ES-I3 (cell line): ENCODE measurements around the gene WWOX.

ENCODE experiments used
- H3K36me3 ChIP-seq: 2 replicates; pipeline ENCODE4 v1.6.1; 2013; ENCODE audit warnings: mild to moderate bottlenecking, low read length, control low read depth, moderate library complexity; ENCODE audit not compliant: insufficient read depth
- H3K4me1 ChIP-seq: 2 replicates; pipeline ENCODE4 v1.6.1; 2013; ENCODE audit warnings: mild to moderate bottlenecking, control low read depth, low read length; ENCODE audit not compliant: insufficient read depth
- H3K9ac ChIP-seq: 2 replicates; pipeline ENCODE4 v1.6.1; 2013; ENCODE audit warnings: low read depth, mild to moderate bottlenecking, low read length, moderate library complexity
- H3K9me3 ChIP-seq: 2 replicates; pipeline ENCODE4 v1.6.1; 2013; ENCODE audit warnings: mild to moderate bottlenecking, low read length, moderate library complexity; ENCODE audit not compliant: control insufficient read depth, insufficient read depth

The WWOX gene

GRCh38 chr16:78142788-78143187 lies 43.3 kb downstream of the WWOX start:
- Histone ChIP-seq H3K36me3 (no peaks in the 10 kb centered on the region), H3K9ac (no peak overlapping the region), H3K4me1 (no peaks in the 10 kb centered on the region), H3K9me3 (no peaks in the 10 kb centered on the region)

- Histone ChIP-seq H3K9ac (no peak overlapping the region), H3K9me3 (no peaks in the 10 kb centered on the region), H3K4me1 (no peaks in the 10 kb centered on the region), H3K36me3 (no peaks in the 10 kb centered on the region)
These were observed 47.4 kb downstream of the WWOX start for GRCh38 chr16:78146807-78147206.

GRCh38 chr16:78147911-78148401 lies 48.5 kb downstream of the WWOX start:
- H3K9me3 ChIP-seq = no peaks in the 10 kb centered on the region
- no peaks in the 10 kb centered on the region for H3K4me1 ChIP-seq
- H3K9ac ChIP-seq = no peak overlapping the region
- H3K36me3 ChIP-seq = no peaks in the 10 kb centered on the region

GRCh38 chr16:78150233-78150632 lies 50.8 kb downstream of the WWOX start:
- Histone ChIP-seq H3K9me3 (no peaks in the 10 kb centered on the region), H3K4me1 (no peaks in the 10 kb centered on the region), H3K9ac (no peak overlapping the region), H3K36me3 (no peaks in the 10 kb centered on the region)

- Histone ChIP-seq H3K9ac (no peak overlapping the region), H3K9me3 (no peaks in the 10 kb centered on the region), H3K36me3 (no peaks in the 10 kb centered on the region), H3K4me1 (no peaks in the 10 kb centered on the region)
These were observed 55.4 kb downstream of the WWOX start for GRCh38 chr16:78154729-78155461.

- H3K36me3 ChIP-seq = no peaks in the 10 kb centered on the region
- H3K9me3 ChIP-seq = no peaks in the 10 kb centered on the region
- H3K9ac ChIP-seq = no peak overlapping the region
- H3K4me1 ChIP-seq = no peaks in the 10 kb centered on the region
These were observed 56.4 kb downstream of the WWOX start for GRCh38 chr16:78155791-78156345.

GRCh38 chr16:78161023-78161729 lies 61.7 kb downstream of the WWOX start:
- H3K9ac ChIP-seq = no peak overlapping the region
- no peaks in the 10 kb centered on the region for H3K9me3 ChIP-seq
- no peaks in the 10 kb centered on the region for H3K4me1 ChIP-seq
- H3K36me3 ChIP-seq = no peaks in the 10 kb centered on the region

- Histone ChIP-seq H3K36me3 (no peaks in the 10 kb centered on the region), H3K4me1 (no peaks in the 10 kb centered on the region), H3K9ac (no peak overlapping the region), H3K9me3 (no peaks in the 10 kb centered on the region)
These were observed 64.6 kb downstream of the WWOX start for GRCh38 chr16:78163772-78164670.

GRCh38 chr16:78170494-78170933 lies 71.1 kb downstream of the WWOX start:
- Histone ChIP-seq H3K4me1 (no peaks in the 10 kb centered on the region), H3K9ac (no peak overlapping the region), H3K36me3 (no peaks in the 10 kb centered on the region), H3K9me3 (no peaks in the 10 kb centered on the region)

- no peaks in the 10 kb centered on the region for H3K36me3 ChIP-seq
- H3K4me1 ChIP-seq = 0 out of 2 replicates have a peak, but pooled peaks cover 6% of the 10 kb centered on the region
- H3K9ac ChIP-seq = no peak overlapping the region
- no peaks in the 10 kb centered on the region for H3K9me3 ChIP-seq
These were observed 75.8 kb downstream of the WWOX start for GRCh38 chr16:78175287-78175686.

- H3K9me3 ChIP-seq = no peaks in the 10 kb centered on the region
- H3K36me3 ChIP-seq = no peaks in the 10 kb centered on the region
- H3K9ac ChIP-seq = no peak overlapping the region
- H3K4me1 ChIP-seq = 0 out of 2 replicates have a peak, but pooled peaks cover 6% of the 10 kb centered on the region
These were observed 77.0 kb downstream of the WWOX start for GRCh38 chr16:78176435-78176834.

- H3K9me3 ChIP-seq = no peaks in the 10 kb centered on the region
- 0 out of 2 replicates have a peak, but pooled peaks cover 6% of the 10 kb centered on the region for H3K4me1 ChIP-seq
- no peak overlapping the region for H3K9ac ChIP-seq
- H3K36me3 ChIP-seq = no peaks in the 10 kb centered on the region
These were observed 77.8 kb downstream of the WWOX start for GRCh38 chr16:78177218-78177617.

GRCh38 chr16:78177987-78178386 lies 78.5 kb downstream of the WWOX start:
- H3K9me3 ChIP-seq = no peaks in the 10 kb centered on the region
- H3K9ac ChIP-seq = no peak overlapping the region
- H3K36me3 ChIP-seq = no peaks in the 10 kb centered on the region
- 0 out of 2 replicates have a peak, but pooled peaks cover 6% of the 10 kb centered on the region for H3K4me1 ChIP-seq

- no peak overlapping the region for H3K9ac ChIP-seq
- H3K9me3 ChIP-seq = no peaks in the 10 kb centered on the region
- 0 out of 2 replicates have a peak, but pooled peaks cover 6% of the 10 kb centered on the region for H3K4me1 ChIP-seq
- H3K36me3 ChIP-seq = no peaks in the 10 kb centered on the region
These were observed 80.2 kb downstream of the WWOX start for GRCh38 chr16:78179666-78180065.
